ENCODE data around the gene DYRK3. TPM values are rescaled to one million over a fixed set of nuclear protein-coding genes. Genes with fewer than 3 reads are reported as not detected.
"Not testable (repeated sequence)": the region's sequence is repeated elsewhere in the genome, so short reads cannot be mapped to it uniquely, and the experiment has no call there.

Gene DYRK3
- total RNA-seq, 1 experiment from 2014 or later: 14.4 TPM

- 0 out of 2 replicates have a peak, but pooled peaks cover 3% of the 10 kb centered on the region for H3K4me1 ChIP-seq
- peak in 1 of 2 experiments; percentile 27 for DNase-seq
- no peaks in the 10 kb centered on the region for H3K27me3 ChIP-seq
- H3K9me3 ChIP-seq (replicated peaks): no peaks in the 10 kb centered on the region
- no peak overlapping the region for H3K4me3 ChIP-seq
- H3K27ac ChIP-seq: no peak overlapping the region
- peaks cover 21% of the 10 kb centered on the region for H3K36me3 ChIP-seq
Measured at GRCh38 chr1:206606867-206607266, 28.5 kb upstream of the DYRK3 start.

DNA sequence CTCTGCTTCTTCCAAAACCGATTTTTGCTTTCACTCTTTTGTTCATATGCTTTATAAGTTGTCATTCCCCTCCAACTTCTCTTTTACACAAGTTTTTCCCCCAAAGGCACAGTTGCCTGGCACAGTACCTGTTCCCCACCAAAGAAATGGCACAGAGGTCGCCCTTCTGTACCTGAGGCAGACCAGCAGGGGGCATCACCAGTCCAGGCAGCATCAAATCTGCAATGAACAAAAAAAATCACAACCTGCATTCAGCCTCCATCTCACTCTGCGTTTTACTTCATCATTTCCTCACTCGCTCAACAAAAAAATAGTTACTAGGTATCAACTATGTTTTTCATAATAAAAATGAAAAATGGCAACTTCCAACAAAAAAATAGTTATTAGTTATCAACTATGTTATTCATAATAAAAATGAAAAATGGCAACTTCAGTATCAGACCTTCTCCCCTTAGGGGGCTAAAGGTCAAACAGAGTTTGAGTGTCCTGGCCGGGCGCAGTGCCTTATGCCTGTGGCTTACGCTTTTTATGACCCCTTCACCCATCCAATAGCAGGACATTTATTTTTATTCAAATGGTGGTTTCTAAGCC, 27.1 kb upstream of the DYRK3 start:
- H3K4me3 ChIP-seq: no peak overlapping the region
- peaks cover 10% of the 10 kb centered on the region for H3K36me3 ChIP-seq
- no peaks in the 10 kb centered on the region for H3K27me3 ChIP-seq
- no peak overlapping the region for H3K27ac ChIP-seq
- H3K4me1 ChIP-seq: 0 out of 2 replicates have a peak, but pooled peaks cover 3% of the 10 kb centered on the region
- DNase-seq: peak; percentile 55 to 67
- H3K9me3 ChIP-seq (replicated peaks): no peaks in the 10 kb centered on the region

GRCh38 chr1:206609229-206609991, 25.9 kb upstream of the DYRK3 start:
- peaks cover 5% of the 10 kb centered on the region; the same call in 1 of the 2 replicates for H3K36me3 ChIP-seq
- H3K9me3 ChIP-seq (replicated peaks): no peaks in the 10 kb centered on the region
- H3K27ac ChIP-seq: no peak overlapping the region
- H3K4me1 ChIP-seq: 0 out of 2 replicates have a peak, but pooled peaks cover 3% of the 10 kb centered on the region
- no peaks in the 10 kb centered on the region for H3K27me3 ChIP-seq
- H3K4me3 ChIP-seq: no peak overlapping the region
- DNase-seq: no peak

DNA sequence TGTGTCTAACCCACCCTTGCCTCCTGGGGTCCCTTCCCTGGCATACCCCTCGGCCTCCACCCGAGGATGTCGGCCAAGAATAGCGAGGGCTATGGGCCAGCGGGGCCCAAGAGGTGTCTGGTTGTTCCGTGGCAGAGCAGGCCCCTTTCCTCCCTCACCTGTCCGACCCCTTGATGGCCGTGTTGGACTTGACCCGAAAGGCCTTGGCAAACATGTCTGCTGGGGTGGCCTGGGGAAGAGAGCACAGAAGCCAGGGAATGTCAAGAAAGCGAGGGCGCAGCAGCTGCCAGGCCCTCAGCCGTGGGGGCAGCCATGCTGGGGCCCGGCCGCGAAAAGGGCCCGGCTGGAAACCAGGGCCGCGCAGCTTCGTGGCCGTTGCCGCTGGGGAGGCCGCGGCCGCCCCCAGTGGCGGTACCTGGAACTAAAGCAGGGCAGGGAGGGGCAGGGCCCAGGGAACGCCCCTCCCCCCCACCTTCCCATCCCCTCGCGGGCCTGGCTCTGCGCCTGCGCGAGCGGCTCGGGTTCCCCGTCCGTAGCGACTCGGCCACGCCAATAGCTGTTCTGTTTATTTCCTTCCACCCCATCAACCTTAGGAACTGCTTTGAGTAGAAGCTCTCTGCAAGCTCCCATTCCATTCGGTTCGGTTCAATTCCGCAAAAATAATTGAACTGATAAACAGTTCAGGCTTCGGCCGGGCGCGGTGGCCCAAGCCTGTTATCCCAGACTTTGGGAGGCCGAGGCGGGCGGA, 23.0 kb upstream of the DYRK3 start, which contains the start of gene EIF2D:
Gene EIF2D, minus strand, starts transcription at position 337 of the 748 bp plus-strand sequence. Its CDS starts 123 bp downstream, at position 214.
- H3K4me3 ChIP-seq: peak within 1 kb of the TSS; percentile 82
- no peaks in the 10 kb centered on the region; the same call in 1 of the 2 replicates for H3K36me3 ChIP-seq
- peak within 1 kb of the TSS; percentile 86 for H3K27ac ChIP-seq
- 0 out of 2 replicates have a peak, but pooled peaks cover 3% of the 10 kb centered on the region for H3K4me1 ChIP-seq
- no peaks in the 10 kb centered on the region for H3K9me3 ChIP-seq (replicated peaks)
- H3K27me3 ChIP-seq: no peaks in the 10 kb centered on the region
- peak; percentile 94 to 98 for DNase-seq

- DNase-seq; H3K4me3 ChIP-seq; H3K36me3 ChIP-seq; H3K27ac ChIP-seq; H3K4me1 ChIP-seq; H3K27me3 ChIP-seq; H3K9me3 ChIP-seq (replicated peaks): not testable (repeated sequence)
Measured at GRCh38 chr1:206626396-206626795, 8.9 kb upstream of the DYRK3 start.

- Histone ChIP-seq H3K27me3 (no peaks in the 10 kb centered on the region), H3K9me3 (replicated peaks) (no peaks in the 10 kb centered on the region), H3K36me3 (no peaks in the 10 kb centered on the region), H3K27ac (no peak overlapping the region), H3K4me3 (no peak overlapping the region), H3K4me1 (0 out of 2 replicates have a peak, but pooled peaks cover 4% of the 10 kb centered on the region)
- DNase-seq: no peak
Measured at GRCh38 chr1:206628916-206629315, 6.4 kb upstream of the DYRK3 start.

- Histone ChIP-seq H3K36me3 (no peaks in the 10 kb centered on the region), H3K4me3 (no peak overlapping the region), H3K4me1 (0 out of 2 replicates have a peak, but pooled peaks cover 4% of the 10 kb centered on the region), H3K27me3 (no peaks in the 10 kb centered on the region), H3K9me3 (replicated peaks) (no peaks in the 10 kb centered on the region), H3K27ac (no peak overlapping the region)
- peak; percentile 95 to 99 for DNase-seq
Measured at GRCh38 chr1:206631085-206631509, 4.2 kb upstream of the DYRK3 start.

- H3K9me3 ChIP-seq (replicated peaks): no peaks in the 10 kb centered on the region
- H3K27me3 ChIP-seq: no peaks in the 10 kb centered on the region
- DNase-seq: no peak
- no peak overlapping the region for H3K27ac ChIP-seq
- no peak overlapping the region for H3K4me3 ChIP-seq
- peaks cover 14% of the 10 kb centered on the region; the same call in 1 of the 2 replicates for H3K4me1 ChIP-seq
- no peaks in the 10 kb centered on the region for H3K36me3 ChIP-seq
Measured at GRCh38 chr1:206633708-206634121, 1.6 kb upstream of the DYRK3 start.

DNA sequence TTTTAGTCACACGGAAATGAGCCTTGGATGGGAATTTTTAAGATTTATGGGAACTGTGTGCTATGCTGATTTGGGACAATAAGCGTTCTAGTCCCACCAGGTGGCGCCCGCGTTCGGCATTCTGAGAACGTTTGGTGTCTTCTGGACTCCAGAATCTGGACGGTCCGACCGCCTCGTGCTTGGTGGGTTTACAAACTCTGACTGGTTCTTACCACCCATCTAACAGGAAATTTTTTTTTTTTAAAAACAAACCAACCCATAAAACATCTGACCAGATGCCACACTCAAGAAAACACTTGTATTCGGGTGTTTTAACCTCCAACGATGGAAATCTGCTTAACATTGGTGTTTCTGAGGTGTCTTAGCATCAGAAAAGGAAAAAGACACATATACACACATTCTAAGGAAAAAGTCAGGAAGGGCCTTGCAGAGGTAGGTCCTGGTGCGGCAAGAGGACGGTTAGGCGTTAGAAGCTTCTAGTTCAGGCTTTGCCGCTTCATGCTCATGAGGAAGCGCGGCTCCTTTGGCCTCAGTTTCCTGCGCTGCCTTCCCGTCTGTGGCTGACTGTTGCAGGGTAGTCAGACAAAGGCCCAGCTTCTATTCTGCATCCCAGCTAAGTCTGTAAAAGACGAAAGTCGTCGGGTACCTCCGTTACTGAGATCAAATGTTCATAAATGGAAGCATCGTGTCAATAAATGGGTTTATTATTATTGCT, 814 bp upstream of the DYRK3 start:
- Histone ChIP-seq H3K4me3 (peak overlapping the region; percentile 80), H3K27me3 (no peaks in the 10 kb centered on the region), H3K27ac (peak overlapping the region; percentile 59), H3K36me3 (no peaks in the 10 kb centered on the region), H3K4me1 (peaks cover 14% of the 10 kb centered on the region; the same call in 1 of the 2 replicates), H3K9me3 (replicated peaks) (no peaks in the 10 kb centered on the region)
- DNase-seq: peak; percentile 89 to 97

DNA sequence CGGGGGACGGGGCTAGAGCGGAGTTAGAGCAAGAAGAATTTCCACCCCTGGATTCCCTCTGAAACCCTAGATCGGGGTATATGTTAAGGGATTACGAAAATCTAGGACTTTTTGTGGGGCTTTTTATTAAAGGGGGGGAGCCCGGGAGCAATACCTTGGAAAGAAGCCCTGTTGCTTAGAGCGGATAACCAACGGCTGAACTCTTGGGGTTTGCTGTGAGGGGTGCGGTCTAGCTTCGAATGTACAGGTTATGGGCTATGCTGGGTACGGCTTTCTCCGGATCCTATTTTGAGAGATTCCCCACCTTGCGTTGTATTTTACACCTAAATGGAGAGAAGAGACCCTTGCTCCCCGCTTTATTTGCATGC, 626 bp downstream of the DYRK3 start:
- H3K36me3 ChIP-seq: no peaks in the 10 kb centered on the region
- H3K27me3 ChIP-seq: no peaks in the 10 kb centered on the region
- peak overlapping the region; percentile 59; the same call in 1 of the 2 replicates for H3K27ac ChIP-seq
- DNase-seq: peak; percentile 28 to 45
- peak overlapping the region; percentile 80 for H3K4me3 ChIP-seq
- no peaks in the 10 kb centered on the region for H3K9me3 ChIP-seq (replicated peaks)
- peaks cover 14% of the 10 kb centered on the region; the same call in 1 of the 2 replicates for H3K4me1 ChIP-seq

GRCh38 chr1:206636671-206637070, 1.3 kb downstream of the DYRK3 start:
- H3K9me3 ChIP-seq (replicated peaks): no peaks in the 10 kb centered on the region
- H3K27ac ChIP-seq: no peak overlapping the region
- peaks cover 12% of the 10 kb centered on the region; the same call in 1 of the 2 replicates for H3K4me1 ChIP-seq
- no peaks in the 10 kb centered on the region for H3K36me3 ChIP-seq
- H3K27me3 ChIP-seq: no peaks in the 10 kb centered on the region
- DNase-seq: no peak
- H3K4me3 ChIP-seq: peak overlapping the region; percentile 80; the same call in 1 of the 2 replicates

DNA sequence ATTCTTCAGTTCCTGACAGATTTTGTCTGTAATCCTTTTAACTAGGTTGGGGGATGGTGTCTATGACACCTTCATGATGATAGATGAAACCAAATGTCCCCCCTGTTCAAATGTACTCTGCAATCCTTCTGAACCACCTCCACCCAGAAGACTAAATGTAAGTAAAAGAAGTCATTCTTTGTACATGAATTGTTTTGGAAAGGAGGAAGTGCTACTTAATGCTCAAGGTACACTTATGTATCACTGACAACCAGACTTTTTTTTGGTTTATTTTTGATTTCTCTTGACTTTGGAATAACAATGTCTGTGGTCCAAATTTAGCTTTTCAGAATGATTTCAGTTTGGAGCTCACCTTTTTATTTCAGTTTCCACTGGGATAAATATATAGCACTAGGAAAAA, 2.3 kb downstream of the DYRK3 start:
- Histone ChIP-seq H3K9me3 (replicated peaks) (no peaks in the 10 kb centered on the region), H3K4me1 (peaks cover 13% of the 10 kb centered on the region; the same call in 1 of the 2 replicates)

GRCh38 chr1:206642074-206642473, 6.7 kb downstream of the DYRK3 start:
- not testable (repeated sequence) for H3K4me3 ChIP-seq; H3K4me1 ChIP-seq; H3K36me3 ChIP-seq; H3K27ac ChIP-seq; H3K9me3 ChIP-seq (replicated peaks); DNase-seq; H3K27me3 ChIP-seq

More for the DNA sequence above, 2.3 kb downstream of the DYRK3 start:
- DNase-seq: no peak
- Histone ChIP-seq H3K4me3 (no peak overlapping the region), H3K27me3 (no peaks in the 10 kb centered on the region), H3K27ac (no peak overlapping the region), H3K36me3 (no peaks in the 10 kb centered on the region)

DNA sequence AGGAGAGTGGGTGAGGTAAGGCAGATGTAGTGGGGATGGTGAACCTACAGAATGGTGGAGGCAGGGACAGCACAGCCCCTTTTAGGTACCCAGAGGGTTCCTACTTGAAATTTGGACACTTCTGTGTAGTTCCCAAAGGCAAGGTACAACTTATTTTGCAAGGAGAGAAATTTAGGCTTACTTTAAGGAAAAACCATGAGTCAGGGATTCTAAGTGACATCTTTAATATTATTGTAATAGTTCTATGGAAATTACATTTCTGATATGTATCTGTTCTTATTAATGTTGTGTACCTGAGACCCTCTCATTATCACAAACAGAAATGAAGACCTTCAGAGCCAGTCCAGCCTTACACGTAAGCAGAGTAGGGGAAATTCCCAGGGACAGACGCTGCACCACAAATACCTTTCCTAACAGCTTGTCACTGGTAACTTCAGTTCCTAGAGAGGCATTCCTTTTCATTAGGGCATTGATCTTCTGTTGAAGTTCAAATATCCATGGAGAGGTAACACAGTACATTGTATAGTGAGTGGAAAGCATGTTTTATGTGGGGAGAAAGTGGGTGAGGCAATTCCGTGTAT, 7.9 kb downstream of the DYRK3 start:
- Histone ChIP-seq H3K36me3 (peaks cover 8% of the 10 kb centered on the region; the same call in 1 of the 2 replicates), H3K4me1 (peaks cover 3% of the 10 kb centered on the region; the same call in 1 of the 2 replicates), H3K4me3 (no peak overlapping the region), H3K27me3 (no peaks in the 10 kb centered on the region), H3K9me3 (replicated peaks) (no peaks in the 10 kb centered on the region), H3K27ac (no peak overlapping the region)
- DNase-seq: no peak

All from SJCRH30 (cell line).